HG03280 (cell line): ENCODE data around the gene SMKR1.
"Not testable (repeated sequence)": the region's sequence is repeated elsewhere in the genome, so short reads cannot be mapped to it uniquely, and the experiment has no call there.

ENCODE experiments used
- ATAC-seq: cut with Tn5 transposase; IDR thresholded peaks from one replicate; pipeline ENCODE4 v1.9.1; 2021; ENCODE audit warnings: mild to moderate bottlenecking, moderate library complexity; ENCODE audit not compliant: unreplicated experiment

Gene SMKR1

GRCh38 chr7:129501760-129502707 is at the start of gene SMKR1:
Gene SMKR1 (plus strand): TSS chr7:129502531. CDS start chr7:129502825, 294 bp downstream.
- ATAC-seq, result peak; percentile 89

GRCh38 chr7:129452589-129453231 is 49.6 kb upstream of the SMKR1 start:
- ATAC-seq, result no peak

GRCh38 chr7:129453510-129454248 is 48.7 kb upstream of the SMKR1 start:
- ATAC-seq, result no peak

DNA sequence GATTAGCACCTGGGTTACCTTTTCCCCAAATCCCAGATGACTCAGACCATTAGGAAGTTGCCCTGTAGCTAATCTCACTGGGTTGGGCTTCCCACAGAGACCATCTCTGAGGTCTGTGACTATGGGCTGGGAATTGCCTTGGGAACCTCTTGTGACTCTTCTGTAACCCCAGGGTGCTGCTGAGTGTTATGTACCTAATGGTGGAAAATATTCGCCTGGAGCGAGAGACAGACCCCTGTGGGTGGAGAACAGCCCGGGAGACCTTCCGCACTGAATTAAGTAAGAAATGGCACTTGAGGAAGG is 48.1 kb upstream of the SMKR1 start:
- no peak for ATAC-seq

DNA sequence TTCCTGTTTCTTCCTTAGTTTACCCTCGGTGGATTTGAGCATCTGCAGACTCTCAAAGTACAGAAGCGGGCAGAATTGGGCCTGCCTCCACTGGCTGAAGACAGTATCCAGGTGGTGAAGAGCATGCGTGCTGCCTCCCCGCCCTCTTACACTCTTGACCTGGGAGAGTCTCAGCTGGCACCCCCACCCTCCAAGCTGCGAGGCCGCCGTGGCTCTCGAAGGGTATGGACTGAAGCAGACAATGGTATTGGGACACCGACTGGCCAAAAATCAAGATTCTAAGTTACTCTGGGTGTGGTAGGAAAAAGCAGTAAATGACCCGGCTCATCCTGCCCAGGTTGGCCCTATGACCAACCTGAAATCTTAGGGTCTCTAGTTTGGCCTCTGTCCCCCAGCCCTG is 45.9 kb upstream of the SMKR1 start:
- no peak for ATAC-seq

GRCh38 chr7:129457101-129457500 is 45.2 kb upstream of the SMKR1 start:
- ATAC-seq, result no peak

- ATAC-seq, result no peak
These were observed 44.2 kb upstream of the SMKR1 start for GRCh38 chr7:129458171-129458570.

DNA sequence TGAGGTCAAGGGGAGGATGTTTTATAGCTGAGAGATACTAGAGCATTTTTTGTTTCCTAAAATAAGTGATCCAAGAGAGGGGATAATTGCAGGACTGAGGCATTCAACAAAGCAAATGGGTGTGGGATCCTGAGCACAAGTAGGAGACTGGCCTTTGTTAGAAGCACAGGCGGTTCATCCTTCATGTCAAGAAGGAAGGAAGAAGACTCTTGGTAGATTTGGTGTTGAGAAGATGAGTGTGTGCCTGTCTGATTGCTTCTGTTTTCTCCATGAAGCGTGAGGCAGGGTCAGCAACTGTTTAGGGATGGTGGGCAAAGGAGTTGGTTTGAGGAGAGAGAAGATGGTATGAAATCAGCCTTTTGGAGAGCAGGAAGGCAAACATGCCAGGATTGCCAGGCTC is 40.5 kb upstream of the SMKR1 start:
- no peak for ATAC-seq

DNA sequence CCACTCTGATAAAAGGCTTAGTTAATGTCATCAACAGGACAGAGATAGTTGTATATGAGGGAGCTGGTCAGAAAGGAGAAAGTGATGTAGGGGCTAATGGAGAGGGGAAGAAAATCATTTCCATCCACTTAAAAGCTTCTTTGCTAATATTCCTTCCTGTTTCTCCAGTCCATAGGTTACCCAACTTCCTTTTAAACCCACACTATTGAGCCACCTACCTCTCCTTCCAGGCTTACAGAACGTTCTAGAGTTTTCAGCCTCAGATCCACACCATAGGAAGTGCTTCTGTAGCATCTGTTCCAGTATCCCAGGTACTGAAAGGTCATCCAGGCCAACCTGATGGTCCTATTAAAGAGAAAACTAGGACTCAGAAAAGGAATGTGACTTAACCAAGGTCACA is 39.9 kb upstream of the SMKR1 start:
- no peak for ATAC-seq

GRCh38 chr7:129464194-129464593 is 38.1 kb upstream of the SMKR1 start:
- ATAC-seq, result no peak

DNA sequence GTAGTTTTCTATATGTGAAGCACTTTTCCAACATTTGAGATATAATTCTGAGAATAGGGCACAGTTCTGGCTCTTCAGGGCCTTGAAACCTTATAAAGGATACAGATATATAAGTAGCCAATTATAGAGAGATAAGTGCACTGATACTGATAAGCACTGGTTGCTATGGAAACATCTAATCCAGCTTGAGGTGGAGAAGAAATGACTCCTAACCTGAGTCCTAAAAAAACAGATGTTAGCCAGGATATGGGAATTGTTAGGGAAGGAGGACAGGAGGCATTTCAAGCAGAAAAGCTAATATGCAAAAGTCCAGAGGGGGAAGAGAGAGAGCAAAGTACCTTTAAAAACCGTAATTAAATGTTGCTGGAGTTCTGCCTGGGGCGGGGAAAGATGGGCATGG is 37.3 kb upstream of the SMKR1 start:
- ATAC-seq, result no peak

DNA sequence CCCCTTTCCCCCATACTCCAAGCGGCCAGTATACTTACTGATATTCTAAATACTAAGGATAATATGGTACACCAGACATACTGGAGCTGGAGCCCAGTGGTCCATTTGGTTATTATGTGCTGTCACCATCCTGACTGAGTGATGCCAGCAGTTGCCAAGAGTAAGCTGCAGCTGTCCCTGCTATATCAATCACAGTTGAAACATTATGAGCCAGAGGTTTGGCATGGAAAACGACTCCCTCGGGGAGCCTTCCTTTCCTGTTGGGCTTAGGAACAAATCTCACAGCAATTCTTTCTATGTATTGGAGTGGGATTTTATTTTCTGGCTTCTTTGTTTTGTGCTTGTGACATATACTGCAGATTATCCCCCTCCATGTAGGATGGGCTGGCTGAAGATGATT is 35.5 kb upstream of the SMKR1 start:
- ATAC-seq, result no peak

DNA sequence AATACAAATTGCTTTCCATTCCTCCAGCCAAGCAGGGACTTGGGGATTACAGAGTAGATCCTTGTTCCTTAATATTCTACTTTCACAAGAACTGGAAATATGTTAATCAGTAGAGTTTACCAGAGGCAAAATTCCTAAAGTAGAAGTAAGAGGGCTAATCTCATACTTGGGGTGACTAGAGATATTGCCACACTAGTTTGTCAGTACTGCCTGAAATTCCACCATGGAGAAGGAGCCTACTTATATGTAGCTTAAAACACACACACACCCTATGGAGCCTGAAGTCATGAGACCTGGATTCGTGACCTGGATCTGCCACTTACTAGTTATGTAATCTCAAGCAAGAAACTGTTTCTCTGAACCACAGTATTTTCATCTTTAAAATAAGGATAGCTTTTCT is 34.2 kb upstream of the SMKR1 start:
- no peak for ATAC-seq

GRCh38 chr7:129468547-129468946 is 33.8 kb upstream of the SMKR1 start:
- ATAC-seq, result no peak

DNA sequence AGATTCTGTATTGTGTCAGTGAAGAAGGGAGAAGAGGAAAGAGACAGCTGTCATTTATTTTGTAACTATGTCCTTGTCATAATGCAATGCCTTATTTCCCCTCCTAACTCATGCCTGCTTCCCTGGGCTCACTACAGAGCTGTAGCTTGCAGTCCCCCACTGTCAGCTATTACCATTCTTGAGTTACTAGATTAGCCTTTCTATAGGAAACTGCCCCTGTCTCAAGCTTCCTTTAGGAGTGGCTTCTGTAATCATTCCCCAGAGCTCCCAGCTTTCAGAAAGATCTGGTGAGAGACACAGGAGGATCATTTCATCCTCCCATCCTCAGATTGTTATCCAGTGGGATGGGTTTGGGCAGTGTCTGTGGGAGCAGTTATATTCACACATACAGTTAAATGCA is 32.4 kb upstream of the SMKR1 start:
- no peak for ATAC-seq

GRCh38 chr7:129470411-129470810 is 31.9 kb upstream of the SMKR1 start:
- no peak for ATAC-seq

DNA sequence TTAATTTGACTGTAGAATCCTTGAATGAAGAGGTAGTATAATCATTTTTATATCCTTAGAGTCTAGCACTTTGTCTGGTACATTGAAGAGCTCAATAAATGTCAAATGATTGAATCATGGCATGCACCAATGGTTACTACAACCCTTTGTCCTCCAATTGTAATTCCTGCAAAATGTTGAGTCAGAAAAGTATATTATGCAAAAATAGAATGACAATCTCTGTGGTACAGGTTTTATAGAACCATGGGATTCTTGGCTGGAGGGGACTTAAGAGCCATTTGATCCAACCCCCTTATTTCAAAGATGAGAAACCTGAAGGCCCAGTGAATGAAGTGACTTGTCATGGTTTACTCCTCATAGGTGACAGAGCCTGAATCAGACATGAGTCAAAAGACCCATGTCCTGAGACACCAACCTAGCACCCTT is 30.9 kb upstream of the SMKR1 start:
- no peak for ATAC-seq

DNA sequence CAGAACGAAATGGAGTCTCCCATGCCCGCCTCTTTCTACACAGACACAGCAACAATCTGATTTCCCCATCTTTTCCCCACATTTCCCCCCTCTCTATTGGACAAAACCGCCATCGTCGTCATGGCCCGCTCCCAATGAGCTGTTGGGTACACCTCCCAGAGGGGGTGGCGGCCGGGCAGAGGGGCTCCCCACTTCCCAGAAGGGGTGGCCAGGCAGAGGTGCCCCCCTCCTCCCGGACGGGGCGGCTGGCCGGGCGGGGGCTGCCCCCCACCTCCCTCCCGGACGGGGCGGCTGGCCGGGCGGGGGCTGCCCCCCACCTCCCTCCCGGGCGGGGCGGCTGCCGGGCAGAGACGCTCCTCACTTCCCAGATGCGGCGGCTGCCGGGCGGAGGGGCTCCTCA is 26.4 kb upstream of the SMKR1 start:
- ATAC-seq, result not testable (repeated sequence)

DNA sequence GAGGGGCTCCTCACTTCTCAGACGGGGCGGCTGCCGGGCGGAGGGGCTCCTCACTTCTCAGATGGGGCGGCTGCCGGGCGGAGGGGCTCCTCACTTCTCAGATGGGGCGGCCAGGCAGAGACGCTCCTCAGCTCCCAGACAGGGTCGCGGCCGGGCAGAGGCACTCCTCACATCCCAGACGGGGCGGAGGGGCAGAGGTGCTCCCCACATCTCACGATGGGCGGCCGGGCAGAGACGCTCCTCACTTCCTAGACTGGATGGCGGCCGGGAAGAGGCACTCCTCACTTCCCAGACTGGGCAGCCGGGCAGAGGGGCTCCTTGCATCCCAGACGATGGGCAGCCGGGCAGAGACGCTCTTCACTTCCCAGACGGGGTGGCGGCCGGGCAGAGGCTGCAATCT is 25.9 kb upstream of the SMKR1 start:
- not testable (repeated sequence) for ATAC-seq

DNA sequence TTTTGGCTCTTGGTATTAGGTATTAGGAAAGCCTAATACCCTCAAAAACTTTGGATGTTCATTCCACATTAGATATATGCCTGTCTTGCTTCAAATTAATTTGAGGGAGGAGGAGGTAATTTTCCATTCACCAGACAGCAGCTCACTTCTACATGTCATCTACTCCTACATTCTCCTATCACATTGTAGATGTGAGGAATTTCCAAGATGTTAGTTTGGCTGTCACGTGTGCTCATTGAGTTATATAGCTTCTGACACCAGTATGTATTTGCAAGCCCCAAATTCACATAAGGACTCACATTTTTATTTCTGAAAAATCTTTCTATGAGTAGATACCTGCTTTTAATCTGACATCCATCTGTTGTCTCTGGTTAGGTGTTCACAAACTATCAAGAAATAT is 22.5 kb upstream of the SMKR1 start:
- no peak for ATAC-seq

- no peak for ATAC-seq
These were observed 21.5 kb upstream of the SMKR1 start for GRCh38 chr7:129480674-129481363.
